Stomach (tissue), 9 donors: Measurements from ENCODE around the gene ZNF689. TPM values are rescaled to one million over a fixed set of nuclear protein-coding genes. Genes with fewer than 3 reads are reported as not detected.
"Not testable (repeated sequence)": the region's sequence is repeated elsewhere in the genome, so short reads cannot be mapped to it uniquely, and the experiment has no call there.

Source experiments
- DNase-seq, 2 donors: peaks; one replicate each; pipeline versions ENCODE4 v3.0.0 to v3.0.0-alpha.2; 2013 to 2019
- H3K27ac ChIP-seq, 5 donors: fragments of 200-600 bp in 4 of 5; sonication (generic) in 4 of 5; one replicate each; pipeline ENCODE4 v1.5.1; 2013 to 2019; ENCODE audit warnings: mild to moderate bottlenecking in 1 of 5, moderate library complexity in 1 of 5
- H3K27me3 ChIP-seq, 3 donors: fragments of 200-600 bp; sonication (generic); one replicate each; pipeline ENCODE4 v1.5.1; 2017 to 2019; ENCODE audit warnings: mixed run types in 1 of 3
- H3K36me3 ChIP-seq, 4 donors: fragments of 200-600 bp; sonication (generic); 1 replicate in 3 of 4; 2 replicates in 1 of 4; pipeline ENCODE4 v1.5.1; 2016 to 2019
- H3K4me1 ChIP-seq, 4 donors: fragments of 200-600 bp; sonication (generic); one replicate each; pipeline ENCODE4 v1.5.1; 2016 to 2019
- H3K4me3 ChIP-seq, 4 donors: fragments of 200-600 bp; sonication (generic) in 3 of 4; one replicate each; pipeline ENCODE4 v1.5.1; 2016 to 2019; ENCODE audit warnings: mild to moderate bottlenecking in 1 of 4
- H3K9me3 ChIP-seq, 4 donors: fragments of 200-600 bp; sonication (generic); one replicate each; pipeline ENCODE4 v1.5.1; 2016 to 2019
- EP300 ChIP-seq: sonication (generic); formaldehyde crosslinking; IDR thresholded peaks from one replicate; pipeline ENCODE4 v1.6.1; 2017; ENCODE audit warnings: antibody characterized with exemption
- POLR2A ChIP-seq, 4 donors: fragments of 450-650 bp; IDR thresholded peaks; one replicate each; pipeline ENCODE4 v1.6.1; 2016; ENCODE audit warnings: antibody characterized with exemption in 4 of 4, control low read depth in 2 of 4, mild to moderate bottlenecking in 1 of 4, moderate library complexity in 1 of 4
- POLR2AphosphoS5 ChIP-seq, 3 donors: sonication (generic); formaldehyde crosslinking; IDR thresholded peaks; one replicate each; pipeline ENCODE4 v1.6.1; 2016; ENCODE audit warnings: antibody characterized with exemption in 3 of 3
- WGBS, 5 donors: extraction: QIAGEN DNeasy Blood & Tissue Kit in 3 of 5; methylation state at CpG; one replicate each; pipeline versions ENCODE4 v1.1.5 to v1.1.7; 2013 to 2018; 5-methylcytosine and 5-hydroxymethylcytosine counted together
- intact Hi-C: fragments of 100-400 bp; cut with DNase I; formaldehyde crosslinking; loops from one replicate; pipeline ENCODE4 v1.15.1; 2023; ENCODE audit warnings: low total_unique reads
- polyA plus RNA-seq, 3 donors: library from polyadenylated mRNA; stranded (reverse); fragments of 200-250 nt; gene quantifications; one replicate each; pipeline ENCODE4 v1.2.3, GENCODE V29; 2013
- total RNA-seq, 5 donors: library from RNA; depleted of rRNA; stranded (reverse); fragments of >200 nt; gene quantifications; one replicate each; pipeline versions ENCODE4 v1.1.0 to v1.2.3, GENCODE V29; 2014 to 2016
- TF ChIP-seq, protein P1 (sequence below), 7 experiments: fragments of 450-650 bp in 4 of 7; fragments of 200-600 bp in 3 of 7; sonication (generic) in 3 of 7; IDR thresholded peaks; one replicate each; pipeline ENCODE4 v1.5.1; 2016 to 2019; ENCODE audit warnings: antibody characterized with exemption in 7 of 7, control low read depth in 2 of 7, mild to moderate bottlenecking in 1 of 7
- donor health status: healthy with polysubstance abuse.
- donor health status: Bipolar disorder and iron deficiency.
- donor health status: healthy.

The ZNF689 gene
- total and polyA plus RNA-seq, 8 donors = 0.58 to 86.4 (median 4.1) TPM

DNA sequence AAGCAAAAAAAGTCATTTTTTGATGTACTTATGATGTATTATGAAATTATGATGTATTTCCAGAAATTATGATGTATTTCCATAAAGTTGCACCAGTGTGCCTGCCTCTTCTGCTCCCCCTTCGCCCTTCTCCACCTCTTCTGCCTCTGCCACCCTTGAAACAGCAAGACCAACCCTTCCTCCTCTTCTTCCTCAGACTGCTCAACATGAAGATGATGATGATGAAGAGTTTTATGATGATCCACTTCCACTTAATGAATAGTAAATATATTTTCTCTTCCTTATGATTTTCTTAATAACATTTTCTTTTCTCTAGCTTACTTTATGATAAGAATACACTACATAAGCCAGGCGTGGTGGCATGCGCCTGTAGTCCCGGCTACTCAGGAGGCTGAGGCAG lies 17.3 kb downstream of the ZNF689 start:
- WGBS, 5 donors = 91 to 95% (median 94%) methylated on average over 4 of the region's 4 CpGs
- intact Hi-C loops = no loop called here
- Histone ChIP-seq H3K4me3 (no peak overlapping the region), H3K9me3 (no peaks in the 10 kb centered on the region), H3K27ac (no peak overlapping the region), H3K36me3 (no peaks in the 10 kb centered on the region), H3K27me3 (no peaks in the 10 kb centered on the region), H3K4me1 (no peaks in the 10 kb centered on the region)
- TF ChIP-seq POLR2AphosphoS5 (IDR thresholded peaks at IDR 0.05) = no peak
- no peak for TF ChIP-seq EP300
- TF ChIP-seq, protein P1, sequence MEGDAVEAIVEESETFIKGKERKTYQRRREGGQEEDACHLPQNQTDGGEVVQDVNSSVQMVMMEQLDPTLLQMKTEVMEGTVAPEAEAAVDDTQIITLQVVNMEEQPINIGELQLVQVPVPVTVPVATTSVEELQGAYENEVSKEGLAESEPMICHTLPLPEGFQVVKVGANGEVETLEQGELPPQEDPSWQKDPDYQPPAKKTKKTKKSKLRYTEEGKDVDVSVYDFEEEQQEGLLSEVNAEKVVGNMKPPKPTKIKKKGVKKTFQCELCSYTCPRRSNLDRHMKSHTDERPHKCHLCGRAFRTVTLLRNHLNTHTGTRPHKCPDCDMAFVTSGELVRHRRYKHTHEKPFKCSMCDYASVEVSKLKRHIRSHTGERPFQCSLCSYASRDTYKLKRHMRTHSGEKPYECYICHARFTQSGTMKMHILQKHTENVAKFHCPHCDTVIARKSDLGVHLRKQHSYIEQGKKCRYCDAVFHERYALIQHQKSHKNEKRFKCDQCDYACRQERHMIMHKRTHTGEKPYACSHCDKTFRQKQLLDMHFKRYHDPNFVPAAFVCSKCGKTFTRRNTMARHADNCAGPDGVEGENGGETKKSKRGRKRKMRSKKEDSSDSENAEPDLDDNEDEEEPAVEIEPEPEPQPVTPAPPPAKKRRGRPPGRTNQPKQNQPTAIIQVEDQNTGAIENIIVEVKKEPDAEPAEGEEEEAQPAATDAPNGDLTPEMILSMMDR (IDR thresholded peaks at IDR 0.05) = no peak
- no peak for TF ChIP-seq POLR2A (IDR thresholded peaks at IDR 0.05)
- DNase-seq = no peak

DNA sequence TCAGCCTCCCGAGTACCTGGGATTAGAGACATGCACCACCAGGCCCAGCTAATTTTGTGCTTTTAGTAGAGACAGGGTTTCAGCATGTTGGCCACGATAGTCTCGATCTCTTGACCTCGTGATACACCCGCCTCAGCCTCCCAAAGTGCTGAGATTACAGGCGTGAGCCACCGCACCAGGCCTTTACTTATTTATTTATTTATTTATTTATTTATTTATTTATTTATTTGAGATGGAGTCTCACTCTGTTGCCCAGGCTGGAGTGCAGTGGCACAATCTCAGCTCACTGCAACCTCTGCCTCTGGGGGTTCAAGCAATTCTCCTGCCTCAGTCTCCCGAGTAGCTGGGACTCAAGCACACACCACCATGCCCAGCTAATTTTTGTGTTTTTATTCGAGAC lies 19.3 kb downstream of the ZNF689 start:
- H3K9me3 ChIP-seq, H3K27ac ChIP-seq, H3K4me3 ChIP-seq, H3K36me3 ChIP-seq, intact Hi-C loops, H3K27me3 ChIP-seq, DNase-seq: not testable (repeated sequence)
- 91 to 99% (median 97%) methylated on average over 9 of the region's 9 CpGs for WGBS, 5 donors
- H3K4me1 ChIP-seq = peaks cover 4 to 14% (median 8%) of the 10 kb centered on the region in 4 donors

DNA sequence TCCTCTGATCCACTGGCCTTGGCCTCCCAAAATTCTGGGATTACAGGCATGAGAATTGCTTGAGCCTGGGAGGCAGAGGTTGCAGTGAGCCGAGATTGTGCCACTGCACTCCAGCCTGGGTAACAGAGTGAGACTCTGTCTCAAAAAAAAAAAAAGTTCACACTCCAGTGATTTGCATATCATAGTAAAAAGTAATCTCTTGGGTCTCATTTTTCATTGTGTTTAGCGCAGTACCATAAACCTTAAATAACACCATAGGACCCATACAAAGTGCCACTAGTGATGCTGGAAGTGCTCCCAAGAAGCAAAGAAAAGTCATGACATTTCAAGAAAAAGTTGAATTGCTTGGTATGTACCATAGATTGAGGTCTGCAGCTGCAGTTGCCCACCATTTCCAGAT lies 20.6 kb downstream of the ZNF689 start:
- intact Hi-C loops, H3K27ac ChIP-seq, DNase-seq, H3K27me3 ChIP-seq, H3K9me3 ChIP-seq, H3K4me3 ChIP-seq, H3K36me3 ChIP-seq: not testable (repeated sequence)
- WGBS, 5 donors = 89 to 98% (median 96%) methylated on average over 2 of the region's 2 CpGs
- H3K4me1 ChIP-seq = peaks cover 8 to 21% (median 14%) of the 10 kb centered on the region in 4 donors

DNA sequence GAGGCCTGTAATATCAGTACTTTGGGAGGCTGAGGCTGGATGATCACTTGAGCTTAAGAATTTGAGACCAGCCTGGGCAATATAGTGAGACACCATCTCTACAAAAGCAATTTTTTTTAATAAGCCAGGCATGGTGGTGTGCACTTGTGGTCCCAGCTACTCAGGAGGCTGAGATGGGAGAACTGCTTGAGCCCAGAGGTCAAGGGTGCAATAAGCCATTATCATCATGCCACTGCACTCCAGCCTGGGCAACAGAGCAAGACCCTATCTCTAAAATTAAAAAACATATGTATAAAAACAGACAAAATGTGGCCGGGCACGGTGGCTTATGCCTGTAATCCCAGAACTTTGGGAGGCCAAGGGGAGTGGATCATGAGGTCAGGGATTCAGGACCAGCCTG lies 21.5 kb downstream of the ZNF689 start:
- intact Hi-C loops = no loop called here
- Histone ChIP-seq H3K4me1 (peaks cover 13 to 30% (median 22%) of the 10 kb centered on the region in 4 donors), H3K4me3 (no peak overlapping the region), H3K27me3 (no peaks in the 10 kb centered on the region), H3K27ac (no peak overlapping the region), H3K36me3 (peaks cover 0 to 5% (median 3%) of the 10 kb centered on the region in 4 donors), H3K9me3 (no peaks in the 10 kb centered on the region)
- TF ChIP-seq EP300 (no peak), POLR2AphosphoS5 (IDR thresholded peaks at IDR 0.05) (no peak), POLR2A (IDR thresholded peaks at IDR 0.05) (no peak)
- TF ChIP-seq, protein P1 (IDR thresholded peaks at IDR 0.05) = no peak
- WGBS, 5 donors = 81 to 99% (median 93%) methylated on average over 2 of the region's 2 CpGs
- DNase-seq = no peak

DNA sequence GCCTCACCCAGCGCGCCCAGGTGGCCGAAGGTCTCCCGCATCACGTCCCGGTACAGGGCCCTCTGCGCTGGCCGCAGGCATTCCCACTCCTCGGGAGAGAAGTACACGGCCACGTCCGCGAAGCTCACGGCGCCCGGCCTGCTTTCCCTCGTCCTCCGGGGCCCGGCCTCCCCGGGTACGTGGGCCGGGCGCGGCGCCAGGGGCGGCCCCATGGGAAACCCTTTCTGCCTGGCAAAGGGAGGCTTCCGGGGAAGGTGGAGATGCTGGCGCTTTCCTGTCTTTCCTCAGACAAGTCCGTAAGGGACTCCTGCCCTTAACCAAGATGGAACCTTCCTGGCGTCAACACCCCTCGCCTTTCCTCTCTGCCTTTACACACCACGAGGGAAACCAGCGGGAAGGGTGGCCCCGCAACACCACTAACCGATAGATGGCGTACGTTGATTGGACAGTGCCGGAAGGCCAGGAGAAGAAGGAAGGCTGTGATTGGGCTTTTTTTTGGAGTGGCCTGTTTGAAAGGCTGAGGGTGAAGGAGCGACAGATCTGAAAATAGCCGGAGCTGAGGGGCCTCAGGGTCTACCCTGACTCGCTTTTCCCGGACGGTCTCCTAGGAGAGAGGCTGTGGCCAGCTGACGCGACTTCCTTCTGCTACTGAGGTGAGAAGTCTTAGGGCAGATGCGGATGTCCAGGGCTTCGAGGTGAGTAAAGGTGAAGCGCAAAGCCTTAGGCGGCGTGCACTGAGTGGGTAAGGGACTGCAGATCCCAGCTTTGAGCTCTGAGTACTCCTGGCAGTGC lies 24.6 kb downstream of the ZNF689 start, which contains the start of gene ZNF785:
Gene ZNF785 (minus strand): TSS at position 298 of the 792 bp plus-strand sequence. CDS start 86 bp downstream, at position 212.
- Histone ChIP-seq H3K4me3 (peak within 1 kb of the TSS; percentile 67 to 83 (median 72)), H3K4me1 (peaks cover 17 to 55% (median 41%) of the 10 kb centered on the region in 4 donors), H3K27ac (peak within 1 kb of the TSS; percentile 80 to 93 (median 91)), H3K9me3 (no peaks in the 10 kb centered on the region), H3K27me3 (no peaks in the 10 kb centered on the region), H3K36me3 (peaks cover 15 to 34% (median 32%) of the 10 kb centered on the region in 4 donors)
- DNase-seq = peak; percentile 96 to 99
- TF ChIP-seq, protein P1 (IDR thresholded peaks at IDR 0.05) = peak in 4 of 7 experiments; percentile 16 to 38 (median 24)
- TF ChIP-seq POLR2AphosphoS5 (IDR thresholded peaks at IDR 0.05) = peak; percentile 79 to 97 (median 89)
- TF ChIP-seq EP300 = no peak
- TF ChIP-seq POLR2A (IDR thresholded peaks at IDR 0.05) = no peak
- 0 to 1% (median 1%) methylated on average over 32 to 50 of the region's 50 CpGs for WGBS, 5 donors
- intact Hi-C loops = no loop called here
